Measurements from ENCODE around the gene FZD2.
A peak's percentile ranks its signal among the peaks of the same experiment; 100 is the strongest.
"Not testable (repeated sequence)": the region's sequence is repeated elsewhere in the genome, so short reads cannot be mapped to it uniquely, and the experiment has no call there.

The FZD2 gene

GRCh38 chr17:44581868-44582267 is 24.6 kb downstream of the FZD2 start:
- peak in 2 of 3 donors; percentile 29 to 39 for DNase-seq
- no peaks in the 10 kb centered on the region for H3K36me3 ChIP-seq (ENCODE audit: control insufficient read depth in 4 of 4, insufficient read depth in 4 of 4, low read length in 3 of 4)
- no peaks in the 10 kb centered on the region for H3K9me3 ChIP-seq (ENCODE audit: control extremely low read depth in 1 of 5, control insufficient read depth in 4 of 5, insufficient read depth in 2 of 5, low read depth in 1 of 5, low read length in 4 of 5)
- POLR2A ChIA-PET, result no interaction called here
- CTCF ChIA-PET, result interaction anchor here (1.0 to 2.8 kb wide), 3 partner anchors 14 to 56 kb away, joined by 3 to 6 read pairs (median 5); no protein-coding TSS in a partner anchor
- 99% methylated on average over 7 of the region's 11 CpGs for WGBS (ENCODE audit: insufficient coverage)
- peaks cover 0 to 7% (median 0%) of the 10 kb centered on the region in 4 experiments for H3K4me1 ChIP-seq (ENCODE audit: control extremely low read depth in 1 of 4, control insufficient read depth in 4 of 4, insufficient read depth in 4 of 4, low read length in 3 of 4)
- H3K27me3 ChIP-seq (replicated peaks in 2 of 5; ENCODE audit: control insufficient read depth in 4 of 5, insufficient read depth in 5 of 5, low read length in 4 of 5), result peaks cover 0 to 33% (median 7%) of the 10 kb centered on the region in 5 experiments
- H3K27ac ChIP-seq (ENCODE audit: insufficient read depth in 1 of 2, low read depth in 1 of 2, low read length in 2 of 2, poor library complexity in 1 of 2, severe bottlenecking in 2 of 2), result no peak overlapping the region
- no peak overlapping the region for H3K4me3 ChIP-seq (ENCODE audit: control insufficient read depth in 1 of 7, extremely low read depth in 1 of 7, insufficient read depth in 4 of 7, low read depth in 2 of 7, low read length in 6 of 7)

GRCh38 chr17:44584443-44584842 is 27.2 kb downstream of the FZD2 start:
- ChIA-PET CTCF (interaction anchor here (1.6 kb wide), 1 partner anchor 14 kb away, joined by 3 read pairs; no protein-coding TSS in a partner anchor), POLR2A (no interaction called here)
- DNase-seq, result no peak
- Histone ChIP-seq H3K4me3 (ENCODE audit: control insufficient read depth in 1 of 7, extremely low read depth in 1 of 7, insufficient read depth in 4 of 7, low read depth in 2 of 7, low read length in 6 of 7) (no peak overlapping the region), H3K27me3 (replicated peaks in 2 of 5; ENCODE audit: control insufficient read depth in 4 of 5, insufficient read depth in 5 of 5, low read length in 4 of 5) (peaks cover 0 to 17% (median 2%) of the 10 kb centered on the region in 5 experiments), H3K36me3 (ENCODE audit: control insufficient read depth in 4 of 4, insufficient read depth in 4 of 4, low read length in 3 of 4) (no peaks in the 10 kb centered on the region), H3K27ac (ENCODE audit: insufficient read depth in 1 of 2, low read depth in 1 of 2, low read length in 2 of 2, poor library complexity in 1 of 2, severe bottlenecking in 2 of 2) (no peak overlapping the region), H3K9me3 (ENCODE audit: control extremely low read depth in 1 of 5, control insufficient read depth in 4 of 5, insufficient read depth in 2 of 5, low read depth in 1 of 5, low read length in 4 of 5) (no peaks in the 10 kb centered on the region), H3K4me1 (ENCODE audit: control extremely low read depth in 1 of 4, control insufficient read depth in 4 of 4, insufficient read depth in 4 of 4, low read length in 3 of 4) (peaks cover 0 to 7% (median 0%) of the 10 kb centered on the region in 4 experiments)
- 92% methylated on average over 10 of the region's 13 CpGs for whole genome bisulfite sequencing (ENCODE audit: insufficient coverage)

GRCh38 chr17:44585315-44585714 is 28.0 kb downstream of the FZD2 start:
- WGBS (ENCODE audit: insufficient coverage), result 98% methylated on average over 5 of the region's 7 CpGs

GRCh38 chr17:44587339-44587738 is 30.1 kb downstream of the FZD2 start:
- 81% methylated on average over 2 of the region's 2 CpGs for WGBS (ENCODE audit: insufficient coverage)

More at GRCh38 chr17:44585315-44585714, 28.0 kb downstream of the FZD2 start:
- no peak overlapping the region for H3K27ac ChIP-seq (ENCODE audit: insufficient read depth in 1 of 2, low read depth in 1 of 2, low read length in 2 of 2, poor library complexity in 1 of 2, severe bottlenecking in 2 of 2)
- H3K4me3 ChIP-seq (ENCODE audit: control insufficient read depth in 1 of 7, extremely low read depth in 1 of 7, insufficient read depth in 4 of 7, low read depth in 2 of 7, low read length in 6 of 7), result no peak overlapping the region
- no peaks in the 10 kb centered on the region for H3K36me3 ChIP-seq (ENCODE audit: control insufficient read depth in 4 of 4, insufficient read depth in 4 of 4, low read length in 3 of 4)
- no peak for DNase-seq
- H3K27me3 ChIP-seq (replicated peaks in 2 of 5; ENCODE audit: control insufficient read depth in 4 of 5, insufficient read depth in 5 of 5, low read length in 4 of 5), result peaks cover 0 to 9% (median 3%) of the 10 kb centered on the region in 5 experiments
- H3K4me1 ChIP-seq (ENCODE audit: control extremely low read depth in 1 of 4, control insufficient read depth in 4 of 4, insufficient read depth in 4 of 4, low read length in 3 of 4), result peaks cover 0 to 7% (median 0%) of the 10 kb centered on the region in 4 experiments
- ChIA-PET CTCF (no interaction called here), POLR2A (no interaction called here)
- no peaks in the 10 kb centered on the region for H3K9me3 ChIP-seq (ENCODE audit: control extremely low read depth in 1 of 5, control insufficient read depth in 4 of 5, insufficient read depth in 2 of 5, low read depth in 1 of 5, low read length in 4 of 5)

GRCh38 chr17:44589316-44590071 is 32.2 kb downstream of the FZD2 start:
- Histone ChIP-seq H3K27ac (ENCODE audit: insufficient read depth in 1 of 2, low read depth in 1 of 2, low read length in 2 of 2, poor library complexity in 1 of 2, severe bottlenecking in 2 of 2) (no peak overlapping the region), H3K9me3 (ENCODE audit: control extremely low read depth in 1 of 5, control insufficient read depth in 4 of 5, insufficient read depth in 2 of 5, low read depth in 1 of 5, low read length in 4 of 5) (no peaks in the 10 kb centered on the region), H3K36me3 (ENCODE audit: control insufficient read depth in 4 of 4, insufficient read depth in 4 of 4, low read length in 3 of 4) (no peaks in the 10 kb centered on the region), H3K4me1 (ENCODE audit: control extremely low read depth in 1 of 4, control insufficient read depth in 4 of 4, insufficient read depth in 4 of 4, low read length in 3 of 4) (no peaks in the 10 kb centered on the region), H3K4me3 (ENCODE audit: control insufficient read depth in 1 of 7, extremely low read depth in 1 of 7, insufficient read depth in 4 of 7, low read depth in 2 of 7, low read length in 6 of 7) (no peak overlapping the region), H3K27me3 (replicated peaks in 2 of 5; ENCODE audit: control insufficient read depth in 4 of 5, insufficient read depth in 5 of 5, low read length in 4 of 5) (peaks cover 0 to 7% (median 4%) of the 10 kb centered on the region in 5 experiments)
- 80% methylated on average over 7 of the region's 10 CpGs for WGBS (ENCODE audit: insufficient coverage)
- POLR2A ChIA-PET, result no interaction called here
- peak in 1 of 3 donors; percentile 17 for DNase-seq
- CTCF ChIA-PET, result no interaction called here

More at GRCh38 chr17:44587339-44587738, 30.1 kb downstream of the FZD2 start:
- Histone ChIP-seq H3K4me1 (ENCODE audit: control extremely low read depth in 1 of 4, control insufficient read depth in 4 of 4, insufficient read depth in 4 of 4, low read length in 3 of 4) (no peaks in the 10 kb centered on the region), H3K4me3 (ENCODE audit: control insufficient read depth in 1 of 7, extremely low read depth in 1 of 7, insufficient read depth in 4 of 7, low read depth in 2 of 7, low read length in 6 of 7) (no peak overlapping the region), H3K27ac (ENCODE audit: insufficient read depth in 1 of 2, low read depth in 1 of 2, low read length in 2 of 2, poor library complexity in 1 of 2, severe bottlenecking in 2 of 2) (no peak overlapping the region), H3K27me3 (replicated peaks in 2 of 5; ENCODE audit: control insufficient read depth in 4 of 5, insufficient read depth in 5 of 5, low read length in 4 of 5) (peaks cover 0 to 2% (median 0%) of the 10 kb centered on the region in 5 experiments), H3K9me3 (ENCODE audit: control extremely low read depth in 1 of 5, control insufficient read depth in 4 of 5, insufficient read depth in 2 of 5, low read depth in 1 of 5, low read length in 4 of 5) (no peaks in the 10 kb centered on the region), H3K36me3 (ENCODE audit: control insufficient read depth in 4 of 4, insufficient read depth in 4 of 4, low read length in 3 of 4) (no peaks in the 10 kb centered on the region)
- ChIA-PET CTCF (interaction anchor here (0.8 to 1.6 kb wide), 3 partner anchors 12 to 21 kb away, joined by 3 to 4 read pairs (median 3); no protein-coding TSS in a partner anchor), POLR2A (no interaction called here)
- no peak for DNase-seq

- H3K27me3 ChIP-seq (replicated peaks in 2 of 5; ENCODE audit: control insufficient read depth in 4 of 5, insufficient read depth in 5 of 5, low read length in 4 of 5); H3K36me3 ChIP-seq (ENCODE audit: control insufficient read depth in 4 of 4, insufficient read depth in 4 of 4, low read length in 3 of 4); H3K4me1 ChIP-seq (ENCODE audit: control extremely low read depth in 1 of 4, control insufficient read depth in 4 of 4, insufficient read depth in 4 of 4, low read length in 3 of 4); POLR2A ChIA-PET; DNase-seq; H3K4me3 ChIP-seq (ENCODE audit: control insufficient read depth in 1 of 7, extremely low read depth in 1 of 7, insufficient read depth in 4 of 7, low read depth in 2 of 7, low read length in 6 of 7); CTCF ChIA-PET; H3K27ac ChIP-seq (ENCODE audit: insufficient read depth in 1 of 2, low read depth in 1 of 2, low read length in 2 of 2, poor library complexity in 1 of 2, severe bottlenecking in 2 of 2); H3K9me3 ChIP-seq (ENCODE audit: control extremely low read depth in 1 of 5, control insufficient read depth in 4 of 5, insufficient read depth in 2 of 5, low read depth in 1 of 5, low read length in 4 of 5): not testable (repeated sequence)
- 100% methylated on average over 1 of the region's 1 CpG for WGBS (ENCODE audit: insufficient coverage)
Measured at GRCh38 chr17:44590072-44590462, 32.8 kb downstream of the FZD2 start.

GRCh38 chr17:44590762-44591161 is 33.5 kb downstream of the FZD2 start:
- DNase-seq; POLR2A ChIA-PET; CTCF ChIA-PET; H3K36me3 ChIP-seq (ENCODE audit: control insufficient read depth in 4 of 4, insufficient read depth in 4 of 4, low read length in 3 of 4); H3K4me3 ChIP-seq (ENCODE audit: control insufficient read depth in 1 of 7, extremely low read depth in 1 of 7, insufficient read depth in 4 of 7, low read depth in 2 of 7, low read length in 6 of 7); H3K27ac ChIP-seq (ENCODE audit: insufficient read depth in 1 of 2, low read depth in 1 of 2, low read length in 2 of 2, poor library complexity in 1 of 2, severe bottlenecking in 2 of 2); H3K9me3 ChIP-seq (ENCODE audit: control extremely low read depth in 1 of 5, control insufficient read depth in 4 of 5, insufficient read depth in 2 of 5, low read depth in 1 of 5, low read length in 4 of 5); H3K4me1 ChIP-seq (ENCODE audit: control extremely low read depth in 1 of 4, control insufficient read depth in 4 of 4, insufficient read depth in 4 of 4, low read length in 3 of 4): not testable (repeated sequence)
- H3K27me3 ChIP-seq (replicated peaks in 2 of 5; ENCODE audit: control insufficient read depth in 4 of 5, insufficient read depth in 5 of 5, low read length in 4 of 5), result peaks cover 0 to 11% (median 4%) of the 10 kb centered on the region in 5 experiments
- whole genome bisulfite sequencing (ENCODE audit: insufficient coverage), result 94% methylated on average over 2 of the region's 2 CpGs
